GM08714 (cell line): ENCODE measurements around the gene TMEM63A.
"Not testable (repeated sequence)": the region's sequence is repeated elsewhere in the genome, so short reads cannot be mapped to it uniquely, and the experiment has no call there.

ENCODE experiments used
- H3K4me3 ChIP-seq: fragments of 200-500 bp; sonication (Bioruptor generic); 2 replicates; pipeline ENCODE4 v1.5.1; 2014; ENCODE audit warnings: mild to moderate bottlenecking, low read length, inconsistent platforms
- ZNF274 ChIP-seq: IDR thresholded peaks from 2 replicates; pipeline ENCODE4 v1.6.1; 2012; ENCODE audit warnings: mild to moderate bottlenecking, low read depth, low read length

The TMEM63A gene

GRCh38 chr1:225843426-225843795 lies 38.8 kb downstream of the TMEM63A start:
- H3K4me3 ChIP-seq: no peak overlapping the region
- TF ChIP-seq ZNF274: no peak

- H3K4me3 ChIP-seq: no peak overlapping the region
- TF ChIP-seq ZNF274: no peak
Measured at GRCh38 chr1:225842788-225843425, 39.3 kb downstream of the TMEM63A start.

GRCh38 chr1:225842074-225842473 lies 40.1 kb downstream of the TMEM63A start:
- no peak for TF ChIP-seq ZNF274
- no peak overlapping the region for H3K4me3 ChIP-seq

- H3K4me3 ChIP-seq: no peak overlapping the region
- TF ChIP-seq ZNF274: no peak
Measured at GRCh38 chr1:225840713-225841112, 41.5 kb downstream of the TMEM63A start.

- H3K4me3 ChIP-seq: no peak overlapping the region
- no peak for TF ChIP-seq ZNF274
Measured at GRCh38 chr1:225840223-225840610, 42.0 kb downstream of the TMEM63A start.

- H3K4me3 ChIP-seq: no peak overlapping the region
- TF ChIP-seq ZNF274: no peak
Measured at GRCh38 chr1:225838793-225839192, 43.4 kb downstream of the TMEM63A start.

- H3K4me3 ChIP-seq: not testable (repeated sequence)
Measured at GRCh38 chr1:225836296-225836695, 45.9 kb downstream of the TMEM63A start.

GRCh38 chr1:225835856-225836255 lies 46.3 kb downstream of the TMEM63A start:
- H3K4me3 ChIP-seq: no peak overlapping the region
- no peak for TF ChIP-seq ZNF274

- no peak for TF ChIP-seq ZNF274
- no peak overlapping the region for H3K4me3 ChIP-seq
Measured at GRCh38 chr1:225834417-225835329, 47.5 kb downstream of the TMEM63A start.

GRCh38 chr1:225830841-225831240 lies 51.3 kb downstream of the TMEM63A start:
- no peak overlapping the region for H3K4me3 ChIP-seq
- TF ChIP-seq ZNF274: no peak

GRCh38 chr1:225828706-225829345 lies 53.4 kb downstream of the TMEM63A start:
- no peak overlapping the region for H3K4me3 ChIP-seq
- no peak for TF ChIP-seq ZNF274

GRCh38 chr1:225827076-225827475 lies 55.1 kb downstream of the TMEM63A start:
- no peak overlapping the region for H3K4me3 ChIP-seq
- TF ChIP-seq ZNF274: no peak

- H3K4me3 ChIP-seq: no peak overlapping the region
- TF ChIP-seq ZNF274: no peak
Measured at GRCh38 chr1:225825607-225826007, 56.6 kb downstream of the TMEM63A start.

GRCh38 chr1:225825078-225825477 lies 57.1 kb downstream of the TMEM63A start:
- H3K4me3 ChIP-seq: no peak overlapping the region

GRCh38 chr1:225824533-225824941 lies 57.6 kb downstream of the TMEM63A start:
- no peak for TF ChIP-seq ZNF274
- no peak overlapping the region for H3K4me3 ChIP-seq

More at GRCh38 chr1:225825078-225825477, 57.1 kb downstream of the TMEM63A start:
- TF ChIP-seq ZNF274: no peak
